HCT116 (cell line): ENCODE results near the gene FREM1. TPM values are rescaled to one million over a fixed set of nuclear protein-coding genes. Genes with fewer than 3 reads are reported as not detected.

Source experiments
- ATAC-seq: fragments of 200-7000 bp; cut with Tn5 transposase; 2 replicates; pipeline ENCODE4 v1.9.1; 2020; ENCODE audit warnings: mild to moderate bottlenecking, moderate library complexity
- BruUV-seq: library from RNA; stranded (reverse); fragments of 400-500 nt; replicated peaks from 2 replicates; lab custom pipeline; 2021; lab: Mats Ljungman, UMichigan
- CTCF ChIA-PET: fragments of 300-600 bp; sonication (Branson Sonifier 250); formaldehyde crosslinking; loops from one replicate; lab custom pipeline; 2021; ENCODE audit warnings: antibody characterized with exemption; lab: Charles Lee
- POLR2A ChIA-PET: fragments of 300-600, 350-600 bp; sonication (Branson Sonifier 250); formaldehyde crosslinking; loops from one replicate; lab custom pipeline; 2021; ENCODE audit warnings: antibody characterized with exemption; lab: Charles Lee
- RAD21 ChIA-PET, 2 experiments: fragments of 300-600 bp; sonication (Branson Sonifier 250); formaldehyde crosslinking; loops; one replicate each; lab custom pipeline; 2023; ENCODE audit warnings: low total read pairs in 2 of 2; ENCODE audit not compliant: uncharacterized antibody in 2 of 2, unreplicated experiment in 2 of 2, low non-redundant PET in 1 of 2; lab: Charles Lee
- DNase-seq: peaks from one replicate; pipeline ENCODE4 v3.0.0-alpha.2; 2010; ENCODE audit warnings: low read depth, low spot score
- H2AFZ ChIP-seq: fragments of 200-600 bp; shearing (Covaris generic), sonication (generic); 2 replicates; pipeline ENCODE4 v1.6.1; 2017; ENCODE audit warnings: low read depth, mixed run types, mixed read lengths, antibody characterized with exemption, low read length; ENCODE audit not compliant: poor library complexity, severe bottlenecking
- H3K27ac ChIP-seq: 2 replicates; pipeline ENCODE4 v1.5.1; 2012; ENCODE audit warnings: low read depth, low read length
- H3K27me3 ChIP-seq: fragments of 200-600 bp; sonication (generic); 2 replicates; pipeline ENCODE4 v1.6.1; 2016; ENCODE audit warnings: mixed run types, low read length, mixed read lengths; ENCODE audit not compliant: insufficient read depth
- H3K36me3 ChIP-seq, 2 experiments: fragments of 200-500 bp in 1 of 2; fragments of 200-600 bp in 1 of 2; sonication (Bioruptor generic) in 1 of 2; sonication (generic) in 1 of 2; 2 replicates each; pipeline versions ENCODE4 v1.5.1 to v1.6.1; 2014 to 2016; ENCODE audit warnings: low read length in 2 of 2, inconsistent platforms in 1 of 2, mixed read lengths in 1 of 2, mixed run types in 1 of 2; ENCODE audit not compliant: insufficient read depth in 2 of 2, control insufficient read depth in 1 of 2
- H3K4me1 ChIP-seq, 2 experiments: fragments of 200-600 bp in 1 of 2; sonication (generic) in 1 of 2; 2 replicates each; pipeline versions ENCODE4 v1.5.1 to v1.6.1; 2012 to 2017; ENCODE audit warnings: low read length in 2 of 2, inconsistent platforms in 1 of 2, mild to moderate bottlenecking in 1 of 2, mixed read lengths in 1 of 2, mixed run types in 1 of 2, moderate library complexity in 1 of 2; ENCODE audit not compliant: insufficient read depth in 2 of 2, control insufficient read depth in 1 of 2
- H3K4me2 ChIP-seq: fragments of 200-600 bp; sonication (generic); 2 replicates; pipeline ENCODE4 v1.6.1; 2017; ENCODE audit warnings: mixed run types, low read length, mixed read lengths
- H3K4me3 ChIP-seq, 2 experiments: fragments of 200-600 bp in 1 of 2; sonication (generic) in 1 of 2; replicated peaks in 1 of 2; 2 replicates each; pipeline ENCODE4 v1.5.1; 2011 to 2016; ENCODE audit warnings: low read length in 2 of 2, control low read depth in 1 of 2, low read depth in 1 of 2, mild to moderate bottlenecking in 1 of 2, mixed read lengths in 1 of 2, mixed run types in 1 of 2
- H3K79me2 ChIP-seq: fragments of 200-600 bp; sonication (generic); 2 replicates; pipeline ENCODE4 v1.6.1; 2017; ENCODE audit warnings: mild to moderate bottlenecking, mixed run types, low read length, moderate library complexity, mixed read lengths; ENCODE audit not compliant: insufficient read depth
- H3K9ac ChIP-seq: fragments of 200-600 bp; sonication (generic); 2 replicates; pipeline ENCODE4 v1.6.1; 2016; ENCODE audit warnings: low read length, mixed read lengths
- H3K9me2 ChIP-seq: fragments of 200-600 bp; sonication (generic), shearing (Covaris generic); 2 replicates; pipeline ENCODE4 v1.6.1; 2017; ENCODE audit warnings: mixed run types, mild to moderate bottlenecking, moderate library complexity; ENCODE audit not compliant: insufficient read depth
- H3K9me3 ChIP-seq, 2 experiments: fragments of 200-500 bp in 1 of 2; fragments of 200-600 bp in 1 of 2; sonication (Bioruptor generic) in 1 of 2; sonication (generic) in 1 of 2; 2 replicates each; pipeline ENCODE4 v1.6.1; 2014 to 2017; ENCODE audit warnings: low read length in 2 of 2, mixed read lengths in 2 of 2, inconsistent platforms in 1 of 2, low read depth in 1 of 2, mild to moderate bottlenecking in 1 of 2, mixed run types in 1 of 2, moderate library complexity in 1 of 2; ENCODE audit not compliant: control insufficient read depth in 1 of 2, insufficient read depth in 1 of 2
- H4K20me1 ChIP-seq: fragments of 200-600 bp; sonication (generic), shearing (Covaris generic); 2 replicates; pipeline ENCODE4 v1.6.1; 2017; ENCODE audit warnings: mixed run types, mild to moderate bottlenecking, moderate library complexity; ENCODE audit not compliant: insufficient read depth
- EGR1 ChIP-seq: IDR thresholded peaks from 2 replicates; pipeline ENCODE4 v1.6.1; 2012; ENCODE audit warnings: low read depth
- EZH2phosphoT487 ChIP-seq: fragments of 200-600 bp; IDR thresholded peaks from 2 replicates; pipeline ENCODE4 v1.6.1; 2018; ENCODE audit warnings: antibody characterized with exemption, borderline replicate concordance
- FOSL1 ChIP-seq: IDR thresholded peaks from 2 replicates; pipeline ENCODE4 v1.6.1; 2012; ENCODE audit warnings: low read depth
- POLR2A ChIP-seq: IDR thresholded peaks from 2 replicates; pipeline ENCODE4 v1.7.0; 2011; ENCODE audit warnings: borderline replicate concordance; ENCODE audit not compliant: insufficient read depth, insufficient read length; ENCODE audit errors: extremely low read depth
- SRF ChIP-seq: IDR thresholded peaks from 2 replicates; pipeline ENCODE4 v1.6.1; 2012; ENCODE audit warnings: low read depth
- TCF7L2 ChIP-seq: IDR thresholded peaks from 2 replicates; pipeline ENCODE4 v1.7.0; 2011; ENCODE audit warnings: borderline replicate concordance, inconsistent platforms; ENCODE audit not compliant: insufficient read depth, insufficient read length; ENCODE audit errors: extremely low read depth
- YY1 ChIP-seq: IDR thresholded peaks from 2 replicates; pipeline ENCODE4 v1.6.1; 2011; ENCODE audit warnings: low read length, low read depth, moderate library complexity, mild to moderate bottlenecking; ENCODE audit not compliant: insufficient replicate concordance; ENCODE audit errors: extremely low read depth
- intact Hi-C: fragments of 100-400 bp; cut with micrococcal nuclease; formaldehyde crosslinking; loops from 2 replicates; pipeline ENCODE4 v1.10.0; 2022
- total RNA-seq: library from RNA; stranded (reverse); gene quantifications from one replicate; pipeline ENCODE4 v1.2.1, GENCODE V29; 2021; ENCODE audit not compliant: unreplicated experiment
- TF ChIP-seq, protein P1 (sequence below): IDR thresholded peaks from 2 replicates; pipeline ENCODE4 v1.6.1; 2012; ENCODE audit warnings: low read depth
- TF ChIP-seq, protein P2 (sequence below): IDR thresholded peaks from 2 replicates; pipeline ENCODE4 v1.6.1; 2011; ENCODE audit warnings: mild to moderate bottlenecking, low read length, moderate library complexity; ENCODE audit not compliant: insufficient replicate concordance; ENCODE audit errors: extremely low read depth

FREM1 gene
- total RNA-seq, 1 experiment from 2014 or later: 0.12 TPM

DNA sequence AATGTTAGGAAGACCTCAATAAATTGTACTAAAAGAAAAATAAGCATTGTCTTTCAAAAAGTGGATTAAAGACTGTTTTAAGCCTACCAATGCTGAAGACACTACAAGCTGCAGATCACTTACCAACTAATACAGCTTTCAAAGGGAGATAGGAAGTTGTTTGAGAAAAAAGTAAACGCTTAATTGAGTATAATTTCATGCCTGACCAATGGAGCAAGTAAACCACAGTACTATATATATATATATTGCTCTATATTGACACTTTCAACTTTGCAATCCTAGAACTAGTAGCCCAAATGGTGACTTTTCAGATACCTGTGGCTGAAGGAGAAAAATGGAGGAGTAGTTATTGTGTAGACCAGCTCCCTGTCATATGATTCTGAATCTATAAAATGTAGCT lies 85.7 kb downstream of the FREM1 start:
- no peak for DNase-seq
- H3K4me3 ChIP-seq: no peak overlapping the region
- no peaks in the 10 kb centered on the region for H4K20me1 ChIP-seq
- no peak overlapping the region for H3K9ac ChIP-seq
- no TSS peak for BruUV-seq
- ChIA-PET RAD21 (no interaction called here), POLR2A (no interaction called here)
- no peak overlapping the region for H2AFZ ChIP-seq
- H3K27ac ChIP-seq: no peak overlapping the region
- H3K36me3 ChIP-seq: no peaks in the 10 kb centered on the region
- H3K27me3 ChIP-seq: peaks cover 8% of the 10 kb centered on the region; the same call in 1 of the 2 replicates
- H3K4me1 ChIP-seq: no peaks in the 10 kb centered on the region
- H3K9me2 ChIP-seq: no peaks in the 10 kb centered on the region
- H3K4me2 ChIP-seq: no peak overlapping the region
- no peaks in the 10 kb centered on the region for H3K79me2 ChIP-seq
- TF ChIP-seq TCF7L2: no peak
- TF ChIP-seq, protein P1, sequence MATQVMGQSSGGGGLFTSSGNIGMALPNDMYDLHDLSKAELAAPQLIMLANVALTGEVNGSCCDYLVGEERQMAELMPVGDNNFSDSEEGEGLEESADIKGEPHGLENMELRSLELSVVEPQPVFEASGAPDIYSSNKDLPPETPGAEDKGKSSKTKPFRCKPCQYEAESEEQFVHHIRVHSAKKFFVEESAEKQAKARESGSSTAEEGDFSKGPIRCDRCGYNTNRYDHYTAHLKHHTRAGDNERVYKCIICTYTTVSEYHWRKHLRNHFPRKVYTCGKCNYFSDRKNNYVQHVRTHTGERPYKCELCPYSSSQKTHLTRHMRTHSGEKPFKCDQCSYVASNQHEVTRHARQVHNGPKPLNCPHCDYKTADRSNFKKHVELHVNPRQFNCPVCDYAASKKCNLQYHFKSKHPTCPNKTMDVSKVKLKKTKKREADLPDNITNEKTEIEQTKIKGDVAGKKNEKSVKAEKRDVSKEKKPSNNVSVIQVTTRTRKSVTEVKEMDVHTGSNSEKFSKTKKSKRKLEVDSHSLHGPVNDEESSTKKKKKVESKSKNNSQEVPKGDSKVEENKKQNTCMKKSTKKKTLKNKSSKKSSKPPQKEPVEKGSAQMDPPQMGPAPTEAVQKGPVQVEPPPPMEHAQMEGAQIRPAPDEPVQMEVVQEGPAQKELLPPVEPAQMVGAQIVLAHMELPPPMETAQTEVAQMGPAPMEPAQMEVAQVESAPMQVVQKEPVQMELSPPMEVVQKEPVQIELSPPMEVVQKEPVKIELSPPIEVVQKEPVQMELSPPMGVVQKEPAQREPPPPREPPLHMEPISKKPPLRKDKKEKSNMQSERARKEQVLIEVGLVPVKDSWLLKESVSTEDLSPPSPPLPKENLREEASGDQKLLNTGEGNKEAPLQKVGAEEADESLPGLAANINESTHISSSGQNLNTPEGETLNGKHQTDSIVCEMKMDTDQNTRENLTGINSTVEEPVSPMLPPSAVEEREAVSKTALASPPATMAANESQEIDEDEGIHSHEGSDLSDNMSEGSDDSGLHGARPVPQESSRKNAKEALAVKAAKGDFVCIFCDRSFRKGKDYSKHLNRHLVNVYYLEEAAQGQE: no peak
- TF ChIP-seq EGR1: no peak
- TF ChIP-seq POLR2A: no peak
- no peak for TF ChIP-seq YY1
- TF ChIP-seq FOSL1: no peak
- TF ChIP-seq SRF: no peak
- TF ChIP-seq, protein P2, sequence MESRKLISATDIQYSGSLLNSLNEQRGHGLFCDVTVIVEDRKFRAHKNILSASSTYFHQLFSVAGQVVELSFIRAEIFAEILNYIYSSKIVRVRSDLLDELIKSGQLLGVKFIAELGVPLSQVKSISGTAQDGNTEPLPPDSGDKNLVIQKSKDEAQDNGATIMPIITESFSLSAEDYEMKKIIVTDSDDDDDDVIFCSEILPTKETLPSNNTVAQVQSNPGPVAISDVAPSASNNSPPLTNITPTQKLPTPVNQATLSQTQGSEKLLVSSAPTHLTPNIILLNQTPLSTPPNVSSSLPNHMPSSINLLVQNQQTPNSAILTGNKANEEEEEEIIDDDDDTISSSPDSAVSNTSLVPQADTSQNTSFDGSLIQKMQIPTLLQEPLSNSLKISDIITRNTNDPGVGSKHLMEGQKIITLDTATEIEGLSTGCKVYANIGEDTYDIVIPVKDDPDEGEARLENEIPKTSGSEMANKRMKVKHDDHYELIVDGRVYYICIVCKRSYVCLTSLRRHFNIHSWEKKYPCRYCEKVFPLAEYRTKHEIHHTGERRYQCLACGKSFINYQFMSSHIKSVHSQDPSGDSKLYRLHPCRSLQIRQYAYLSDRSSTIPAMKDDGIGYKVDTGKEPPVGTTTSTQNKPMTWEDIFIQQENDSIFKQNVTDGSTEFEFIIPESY: no peak
- TF ChIP-seq EZH2phosphoT487: no peak
- TF ChIP-seq, all 23 proteins: peak for 0
- intact Hi-C loops: no loop called here
- no peaks in the 10 kb centered on the region for H3K9me3 ChIP-seq
- no peak for ATAC-seq
- CTCF ChIA-PET: no interaction called here
